Measurements from ENCODE around the gene CHL1.

CHL1 gene

DNA sequence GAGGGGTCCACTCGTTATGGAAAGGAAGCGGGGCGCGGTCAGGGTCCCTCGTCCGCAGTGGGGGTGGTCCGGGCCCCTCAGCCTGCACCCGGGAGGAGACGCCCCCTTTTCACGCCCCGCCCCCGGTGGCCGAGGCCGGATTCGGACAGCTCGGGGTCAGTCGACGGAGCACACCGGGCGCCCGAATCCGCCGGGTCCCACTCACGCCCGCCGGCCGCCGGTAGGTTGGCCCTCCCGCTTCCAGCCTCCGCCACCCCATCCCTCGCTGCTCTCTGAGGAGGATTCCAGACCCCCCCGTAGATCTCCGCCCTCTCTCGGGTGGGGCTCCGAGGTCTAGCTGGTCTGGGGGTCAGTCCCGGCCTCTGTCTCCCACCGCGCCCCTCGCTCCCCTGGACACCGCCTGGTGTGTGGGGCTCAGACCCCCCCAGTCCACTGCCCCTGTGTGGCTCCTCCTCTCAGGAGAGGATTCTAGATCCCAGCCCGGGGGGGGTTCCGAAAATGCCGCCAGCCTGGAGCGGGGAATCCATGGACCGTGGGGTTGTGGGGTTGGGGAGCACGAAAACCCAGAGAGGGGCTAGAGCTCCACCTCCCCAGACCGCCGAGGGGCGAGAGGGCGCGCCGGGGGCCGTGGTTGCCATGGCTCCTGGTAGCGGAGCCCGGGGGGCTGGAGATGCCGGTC lies 725 bp downstream of the CHL1 start:
- in situ Hi-C loops (cut with HindIII; ENCODE audit: low sequenced_read_pairs) = no loop called here
- DNase-seq (ENCODE audit: low read depth, low spot score) = no peak
- TF ChIP-seq, protein P1, sequence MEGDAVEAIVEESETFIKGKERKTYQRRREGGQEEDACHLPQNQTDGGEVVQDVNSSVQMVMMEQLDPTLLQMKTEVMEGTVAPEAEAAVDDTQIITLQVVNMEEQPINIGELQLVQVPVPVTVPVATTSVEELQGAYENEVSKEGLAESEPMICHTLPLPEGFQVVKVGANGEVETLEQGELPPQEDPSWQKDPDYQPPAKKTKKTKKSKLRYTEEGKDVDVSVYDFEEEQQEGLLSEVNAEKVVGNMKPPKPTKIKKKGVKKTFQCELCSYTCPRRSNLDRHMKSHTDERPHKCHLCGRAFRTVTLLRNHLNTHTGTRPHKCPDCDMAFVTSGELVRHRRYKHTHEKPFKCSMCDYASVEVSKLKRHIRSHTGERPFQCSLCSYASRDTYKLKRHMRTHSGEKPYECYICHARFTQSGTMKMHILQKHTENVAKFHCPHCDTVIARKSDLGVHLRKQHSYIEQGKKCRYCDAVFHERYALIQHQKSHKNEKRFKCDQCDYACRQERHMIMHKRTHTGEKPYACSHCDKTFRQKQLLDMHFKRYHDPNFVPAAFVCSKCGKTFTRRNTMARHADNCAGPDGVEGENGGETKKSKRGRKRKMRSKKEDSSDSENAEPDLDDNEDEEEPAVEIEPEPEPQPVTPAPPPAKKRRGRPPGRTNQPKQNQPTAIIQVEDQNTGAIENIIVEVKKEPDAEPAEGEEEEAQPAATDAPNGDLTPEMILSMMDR (IDR thresholded peaks at IDR 0.05; ENCODE audit: low read depth, low read length) = no peak
- H3K4me3 ChIP-seq (ENCODE audit: low read depth, low read length) = peak overlapping the region; percentile 36

DNA sequence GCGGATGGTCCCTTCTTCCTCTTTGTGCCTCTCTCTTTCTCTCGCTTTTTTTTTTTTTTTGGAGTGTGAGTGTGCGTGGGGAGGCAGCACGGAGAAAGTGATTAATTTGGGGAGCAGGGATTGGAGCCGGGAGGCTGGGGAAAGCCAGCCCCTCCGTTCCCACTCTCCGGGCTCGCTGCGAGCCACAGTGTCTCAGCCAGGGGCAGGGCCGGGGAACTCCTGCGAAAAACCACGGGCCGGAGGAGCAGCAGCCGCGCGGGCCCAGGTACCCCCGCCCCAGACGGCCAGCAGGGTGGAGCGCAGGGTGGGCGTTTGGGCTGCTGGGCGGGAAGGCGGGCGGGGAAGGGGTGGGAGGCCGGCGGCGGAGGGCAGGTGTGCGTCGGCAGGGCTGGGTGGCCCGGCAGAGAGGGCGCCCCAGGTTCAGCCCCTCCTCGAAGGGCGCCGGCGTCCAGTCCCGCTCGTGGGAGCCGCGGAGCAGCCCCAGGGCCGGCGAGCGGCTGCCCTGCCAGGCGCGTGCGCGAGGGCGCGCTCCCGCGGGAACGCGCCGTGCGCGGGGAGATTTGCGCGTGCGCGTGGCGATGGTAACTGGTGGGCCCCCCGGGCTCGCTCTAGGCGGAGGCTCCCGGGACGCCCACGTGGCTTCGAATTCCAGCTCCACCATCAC lies 1.4 kb downstream of the CHL1 start:
- in situ Hi-C loops (cut with HindIII; ENCODE audit: low sequenced_read_pairs) = no loop called here
- peak overlapping the region; percentile 36 for H3K4me3 ChIP-seq (ENCODE audit: low read depth, low read length)
- TF ChIP-seq, protein P1 (IDR thresholded peaks at IDR 0.05; ENCODE audit: low read depth, low read length) = no peak
- DNase-seq (ENCODE audit: low read depth, low spot score) = no peak

DNA sequence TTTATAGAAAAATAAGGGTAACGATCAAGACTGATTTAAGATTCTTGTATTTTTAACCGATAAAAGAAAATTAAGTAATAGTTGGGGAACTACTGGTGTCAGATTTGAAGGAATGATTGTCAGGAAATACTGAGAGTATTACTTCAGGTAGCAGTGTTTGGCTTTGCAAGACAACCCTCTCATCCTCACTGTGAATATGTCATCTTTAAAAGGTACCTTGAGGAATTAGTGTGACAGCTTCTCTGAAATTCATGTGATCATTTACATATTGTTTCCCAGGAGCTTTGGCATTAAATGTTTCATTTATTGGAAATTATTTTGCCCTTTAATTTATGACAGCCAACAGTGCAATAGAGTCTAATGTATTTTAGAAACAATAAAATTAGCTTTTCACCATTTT lies 3.3 kb downstream of the CHL1 start:
- TF ChIP-seq, protein P1 (IDR thresholded peaks at IDR 0.05; ENCODE audit: low read depth, low read length) = no peak
- in situ Hi-C loops (cut with HindIII; ENCODE audit: low sequenced_read_pairs) = no loop called here
- no peak for DNase-seq (ENCODE audit: low read depth, low spot score)
- no peak overlapping the region for H3K4me3 ChIP-seq (ENCODE audit: low read depth, low read length)

DNA sequence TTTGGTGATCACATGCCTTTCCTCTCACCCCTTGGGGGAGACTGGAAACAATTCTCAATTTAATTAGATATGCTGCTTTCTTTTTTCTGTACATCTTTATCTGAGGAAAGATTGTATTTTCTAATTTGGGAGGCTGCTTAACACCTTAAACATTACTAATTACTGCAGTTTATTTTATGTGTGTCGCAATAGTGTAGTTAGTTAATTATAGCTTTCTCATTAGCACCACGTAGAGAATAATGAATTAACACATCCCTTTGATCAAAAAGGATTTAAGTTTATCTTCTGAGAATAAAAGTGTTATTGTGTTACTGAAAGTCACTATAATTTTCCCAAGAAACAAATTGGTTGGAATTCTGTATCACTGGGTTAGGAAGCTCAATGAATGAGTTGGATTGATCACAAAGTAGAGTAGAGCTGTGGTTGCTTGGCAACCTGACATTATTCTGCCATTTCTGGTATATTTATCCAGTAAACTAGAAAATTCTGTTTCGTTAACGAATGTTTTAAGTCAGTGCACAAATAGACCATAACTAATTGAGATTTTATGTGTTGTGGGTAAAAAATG lies 4.3 kb downstream of the CHL1 start:
- no peak for DNase-seq (ENCODE audit: low read depth, low spot score)
- in situ Hi-C loops (cut with HindIII; ENCODE audit: low sequenced_read_pairs) = no loop called here
- no peak overlapping the region for H3K4me3 ChIP-seq (ENCODE audit: low read depth, low read length)
- TF ChIP-seq, protein P1 (IDR thresholded peaks at IDR 0.05; ENCODE audit: low read depth, low read length) = no peak

DNA sequence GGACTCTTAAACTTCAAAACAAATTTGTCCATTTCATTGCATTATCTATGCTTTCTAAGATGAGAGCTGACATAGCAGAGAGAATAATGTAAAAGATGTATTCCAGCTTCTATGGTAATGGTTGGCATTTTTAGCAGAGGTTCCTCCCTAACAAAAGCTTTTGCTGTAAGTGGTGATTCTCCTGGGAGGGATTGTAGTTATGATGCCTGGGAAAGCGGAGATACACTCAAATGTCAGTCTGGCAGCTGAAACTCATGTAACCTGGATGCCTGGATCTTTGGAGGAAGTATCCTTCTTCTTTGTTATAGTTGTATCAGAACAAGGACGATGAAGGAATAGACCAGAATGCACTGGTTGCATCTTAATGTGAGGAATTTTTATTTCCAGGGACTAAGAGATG lies 7.5 kb downstream of the CHL1 start:
- in situ Hi-C loops (cut with HindIII; ENCODE audit: low sequenced_read_pairs) = no loop called here
- no peak overlapping the region for H3K4me3 ChIP-seq (ENCODE audit: low read depth, low read length)
- no peak for DNase-seq (ENCODE audit: low read depth, low spot score)
- TF ChIP-seq, protein P1 (IDR thresholded peaks at IDR 0.05; ENCODE audit: low read depth, low read length) = no peak

DNA sequence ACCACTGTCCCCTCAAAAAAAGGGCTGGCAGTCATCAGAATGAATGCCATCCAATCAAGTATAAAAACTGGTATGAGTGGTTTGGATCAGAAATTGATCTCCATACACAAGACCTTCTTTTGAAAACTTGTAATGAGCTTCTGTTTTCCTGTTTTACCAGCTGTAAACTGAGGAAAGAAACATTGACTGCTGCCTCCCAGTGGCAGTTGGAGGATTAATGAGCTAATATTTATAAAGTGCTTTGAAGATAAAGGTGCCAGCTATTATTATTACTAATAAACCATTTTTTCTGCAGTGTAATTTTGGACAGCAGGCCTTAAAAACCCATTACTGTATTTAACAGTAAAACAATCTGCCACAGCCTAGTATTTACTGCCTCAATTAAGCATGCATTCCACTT lies 11.4 kb downstream of the CHL1 start:
- in situ Hi-C loops (cut with HindIII; ENCODE audit: low sequenced_read_pairs) = no loop called here
- DNase-seq (ENCODE audit: low read depth, low spot score) = no peak
- no peak overlapping the region for H3K4me3 ChIP-seq (ENCODE audit: low read depth, low read length)
- TF ChIP-seq, protein P1 (IDR thresholded peaks at IDR 0.05; ENCODE audit: low read depth, low read length) = no peak
